GM23338 (cell line): ENCODE results near the gene HOXB3.

Experiments
- CREB1 ChIP-seq: fragments of 250-450 bp; sonication (Bioruptor Pico); IDR thresholded peaks from 2 replicates; pipeline ENCODE4 v1.5.0; 2020; ENCODE audit warnings: low read depth, mild to moderate bottlenecking, moderate library complexity
- EZH2 ChIP-seq: fragments of 200-600 bp; sonication (generic); IDR thresholded peaks from one replicate; pipeline ENCODE4 v1.8.0; 2017; ENCODE audit warnings: antibody characterized with exemption, mild to moderate bottlenecking, low read depth; ENCODE audit not compliant: unreplicated experiment
- EZH2phosphoT487 ChIP-seq: fragments of 200-600 bp; sonication (generic); IDR thresholded peaks from one replicate; pipeline ENCODE4 v1.8.1; 2018; ENCODE audit warnings: antibody characterized with exemption; ENCODE audit not compliant: unreplicated experiment
- JUNB ChIP-seq: IDR thresholded peaks from one replicate; pipeline ENCODE4 v1.6.1; 2016; ENCODE audit warnings: antibody characterized with exemption; ENCODE audit not compliant: unreplicated experiment
- POLR2AphosphoS5 ChIP-seq: IDR thresholded peaks from 2 replicates; pipeline ENCODE4 v1.6.1; 2016; ENCODE audit warnings: antibody characterized with exemption, low read depth
- STAT1 ChIP-seq: IDR thresholded peaks from one replicate; pipeline ENCODE4 v1.6.1; 2016; ENCODE audit warnings: antibody characterized with exemption; ENCODE audit not compliant: unreplicated experiment
- ZNF114 ChIP-seq: fragments of 250-450 bp; sonication (Bioruptor Pico); IDR thresholded peaks from 2 replicates; pipeline ENCODE4 v1.5.0; 2020; ENCODE audit warnings: mild to moderate bottlenecking, moderate library complexity
- ZNF331 ChIP-seq: fragments of 250-450 bp; sonication (Bioruptor Pico); IDR thresholded peaks from 2 replicates; pipeline ENCODE4 v1.5.0; 2020; ENCODE audit warnings: low read depth, mild to moderate bottlenecking, moderate library complexity
- TF ChIP-seq, protein P1 (sequence below), 2 experiments: fragments of 200-600 bp in 1 of 2; sonication (generic) in 1 of 2; conservative IDR thresholded peaks; 2 replicates each; pipeline versions ENCODE4 v1.5.1 to v1.6.1; 2016 to 2017; ENCODE audit warnings: antibody characterized with exemption in 2 of 2, low read depth in 2 of 2, mild to moderate bottlenecking in 2 of 2, moderate library complexity in 1 of 2
- TF ChIP-seq, protein P2 (sequence below): IDR thresholded peaks from one replicate; pipeline ENCODE4 v1.6.1; 2018; ENCODE audit warnings: antibody characterized with exemption; ENCODE audit not compliant: unreplicated experiment
- TF ChIP-seq, protein P3 (sequence below): IDR thresholded peaks from 2 replicates; pipeline ENCODE4 v1.6.1; 2016; ENCODE audit warnings: antibody characterized with exemption
- TF ChIP-seq, protein P4 (sequence below): fragments of 250-450 bp; sonication (Bioruptor Pico); IDR thresholded peaks from 2 replicates; pipeline ENCODE4 v1.5.0; 2020; ENCODE audit warnings: mild to moderate bottlenecking, moderate library complexity

DNA sequence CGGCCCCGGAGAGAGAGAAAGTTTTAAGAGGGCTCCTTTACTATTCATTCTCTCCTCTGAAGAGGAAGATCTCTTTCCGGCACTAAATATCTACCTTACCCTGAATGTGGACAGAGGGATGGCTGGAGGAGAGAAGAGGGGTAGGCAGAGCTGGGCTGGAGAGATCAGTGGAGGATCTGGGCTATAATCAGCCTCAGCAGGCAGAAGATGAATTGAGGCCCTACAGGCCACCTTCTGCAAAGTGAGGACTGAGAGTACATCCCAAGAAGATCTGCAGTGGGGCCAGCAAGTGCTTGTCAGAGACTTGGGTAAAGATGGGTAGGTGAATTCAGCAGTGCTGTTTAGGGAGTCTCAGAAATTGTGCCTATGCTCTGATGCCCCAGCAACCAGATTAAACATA, 52.7 kb downstream of the HOXB3 start:
- TF ChIP-seq, protein P1, sequence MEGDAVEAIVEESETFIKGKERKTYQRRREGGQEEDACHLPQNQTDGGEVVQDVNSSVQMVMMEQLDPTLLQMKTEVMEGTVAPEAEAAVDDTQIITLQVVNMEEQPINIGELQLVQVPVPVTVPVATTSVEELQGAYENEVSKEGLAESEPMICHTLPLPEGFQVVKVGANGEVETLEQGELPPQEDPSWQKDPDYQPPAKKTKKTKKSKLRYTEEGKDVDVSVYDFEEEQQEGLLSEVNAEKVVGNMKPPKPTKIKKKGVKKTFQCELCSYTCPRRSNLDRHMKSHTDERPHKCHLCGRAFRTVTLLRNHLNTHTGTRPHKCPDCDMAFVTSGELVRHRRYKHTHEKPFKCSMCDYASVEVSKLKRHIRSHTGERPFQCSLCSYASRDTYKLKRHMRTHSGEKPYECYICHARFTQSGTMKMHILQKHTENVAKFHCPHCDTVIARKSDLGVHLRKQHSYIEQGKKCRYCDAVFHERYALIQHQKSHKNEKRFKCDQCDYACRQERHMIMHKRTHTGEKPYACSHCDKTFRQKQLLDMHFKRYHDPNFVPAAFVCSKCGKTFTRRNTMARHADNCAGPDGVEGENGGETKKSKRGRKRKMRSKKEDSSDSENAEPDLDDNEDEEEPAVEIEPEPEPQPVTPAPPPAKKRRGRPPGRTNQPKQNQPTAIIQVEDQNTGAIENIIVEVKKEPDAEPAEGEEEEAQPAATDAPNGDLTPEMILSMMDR (conservative IDR thresholded peaks at IDR 0.05; ENCODE audit: low read depth in 2 of 2), result no peak
- TF ChIP-seq POLR2AphosphoS5 (no peak), EZH2phosphoT487 (no peak), EZH2 (no peak), JUNB (no peak), CREB1 (CRISPR knock-in tag) (no peak), STAT1 (no peak), ZNF331 (CRISPR knock-in tag) (no peak), ZNF114 (no peak)
- TF ChIP-seq, protein P2, sequence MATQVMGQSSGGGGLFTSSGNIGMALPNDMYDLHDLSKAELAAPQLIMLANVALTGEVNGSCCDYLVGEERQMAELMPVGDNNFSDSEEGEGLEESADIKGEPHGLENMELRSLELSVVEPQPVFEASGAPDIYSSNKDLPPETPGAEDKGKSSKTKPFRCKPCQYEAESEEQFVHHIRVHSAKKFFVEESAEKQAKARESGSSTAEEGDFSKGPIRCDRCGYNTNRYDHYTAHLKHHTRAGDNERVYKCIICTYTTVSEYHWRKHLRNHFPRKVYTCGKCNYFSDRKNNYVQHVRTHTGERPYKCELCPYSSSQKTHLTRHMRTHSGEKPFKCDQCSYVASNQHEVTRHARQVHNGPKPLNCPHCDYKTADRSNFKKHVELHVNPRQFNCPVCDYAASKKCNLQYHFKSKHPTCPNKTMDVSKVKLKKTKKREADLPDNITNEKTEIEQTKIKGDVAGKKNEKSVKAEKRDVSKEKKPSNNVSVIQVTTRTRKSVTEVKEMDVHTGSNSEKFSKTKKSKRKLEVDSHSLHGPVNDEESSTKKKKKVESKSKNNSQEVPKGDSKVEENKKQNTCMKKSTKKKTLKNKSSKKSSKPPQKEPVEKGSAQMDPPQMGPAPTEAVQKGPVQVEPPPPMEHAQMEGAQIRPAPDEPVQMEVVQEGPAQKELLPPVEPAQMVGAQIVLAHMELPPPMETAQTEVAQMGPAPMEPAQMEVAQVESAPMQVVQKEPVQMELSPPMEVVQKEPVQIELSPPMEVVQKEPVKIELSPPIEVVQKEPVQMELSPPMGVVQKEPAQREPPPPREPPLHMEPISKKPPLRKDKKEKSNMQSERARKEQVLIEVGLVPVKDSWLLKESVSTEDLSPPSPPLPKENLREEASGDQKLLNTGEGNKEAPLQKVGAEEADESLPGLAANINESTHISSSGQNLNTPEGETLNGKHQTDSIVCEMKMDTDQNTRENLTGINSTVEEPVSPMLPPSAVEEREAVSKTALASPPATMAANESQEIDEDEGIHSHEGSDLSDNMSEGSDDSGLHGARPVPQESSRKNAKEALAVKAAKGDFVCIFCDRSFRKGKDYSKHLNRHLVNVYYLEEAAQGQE, result no peak
- TF ChIP-seq, protein P3, sequence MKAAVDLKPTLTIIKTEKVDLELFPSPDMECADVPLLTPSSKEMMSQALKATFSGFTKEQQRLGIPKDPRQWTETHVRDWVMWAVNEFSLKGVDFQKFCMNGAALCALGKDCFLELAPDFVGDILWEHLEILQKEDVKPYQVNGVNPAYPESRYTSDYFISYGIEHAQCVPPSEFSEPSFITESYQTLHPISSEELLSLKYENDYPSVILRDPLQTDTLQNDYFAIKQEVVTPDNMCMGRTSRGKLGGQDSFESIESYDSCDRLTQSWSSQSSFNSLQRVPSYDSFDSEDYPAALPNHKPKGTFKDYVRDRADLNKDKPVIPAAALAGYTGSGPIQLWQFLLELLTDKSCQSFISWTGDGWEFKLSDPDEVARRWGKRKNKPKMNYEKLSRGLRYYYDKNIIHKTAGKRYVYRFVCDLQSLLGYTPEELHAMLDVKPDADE, result no peak
- TF ChIP-seq, protein P4, sequence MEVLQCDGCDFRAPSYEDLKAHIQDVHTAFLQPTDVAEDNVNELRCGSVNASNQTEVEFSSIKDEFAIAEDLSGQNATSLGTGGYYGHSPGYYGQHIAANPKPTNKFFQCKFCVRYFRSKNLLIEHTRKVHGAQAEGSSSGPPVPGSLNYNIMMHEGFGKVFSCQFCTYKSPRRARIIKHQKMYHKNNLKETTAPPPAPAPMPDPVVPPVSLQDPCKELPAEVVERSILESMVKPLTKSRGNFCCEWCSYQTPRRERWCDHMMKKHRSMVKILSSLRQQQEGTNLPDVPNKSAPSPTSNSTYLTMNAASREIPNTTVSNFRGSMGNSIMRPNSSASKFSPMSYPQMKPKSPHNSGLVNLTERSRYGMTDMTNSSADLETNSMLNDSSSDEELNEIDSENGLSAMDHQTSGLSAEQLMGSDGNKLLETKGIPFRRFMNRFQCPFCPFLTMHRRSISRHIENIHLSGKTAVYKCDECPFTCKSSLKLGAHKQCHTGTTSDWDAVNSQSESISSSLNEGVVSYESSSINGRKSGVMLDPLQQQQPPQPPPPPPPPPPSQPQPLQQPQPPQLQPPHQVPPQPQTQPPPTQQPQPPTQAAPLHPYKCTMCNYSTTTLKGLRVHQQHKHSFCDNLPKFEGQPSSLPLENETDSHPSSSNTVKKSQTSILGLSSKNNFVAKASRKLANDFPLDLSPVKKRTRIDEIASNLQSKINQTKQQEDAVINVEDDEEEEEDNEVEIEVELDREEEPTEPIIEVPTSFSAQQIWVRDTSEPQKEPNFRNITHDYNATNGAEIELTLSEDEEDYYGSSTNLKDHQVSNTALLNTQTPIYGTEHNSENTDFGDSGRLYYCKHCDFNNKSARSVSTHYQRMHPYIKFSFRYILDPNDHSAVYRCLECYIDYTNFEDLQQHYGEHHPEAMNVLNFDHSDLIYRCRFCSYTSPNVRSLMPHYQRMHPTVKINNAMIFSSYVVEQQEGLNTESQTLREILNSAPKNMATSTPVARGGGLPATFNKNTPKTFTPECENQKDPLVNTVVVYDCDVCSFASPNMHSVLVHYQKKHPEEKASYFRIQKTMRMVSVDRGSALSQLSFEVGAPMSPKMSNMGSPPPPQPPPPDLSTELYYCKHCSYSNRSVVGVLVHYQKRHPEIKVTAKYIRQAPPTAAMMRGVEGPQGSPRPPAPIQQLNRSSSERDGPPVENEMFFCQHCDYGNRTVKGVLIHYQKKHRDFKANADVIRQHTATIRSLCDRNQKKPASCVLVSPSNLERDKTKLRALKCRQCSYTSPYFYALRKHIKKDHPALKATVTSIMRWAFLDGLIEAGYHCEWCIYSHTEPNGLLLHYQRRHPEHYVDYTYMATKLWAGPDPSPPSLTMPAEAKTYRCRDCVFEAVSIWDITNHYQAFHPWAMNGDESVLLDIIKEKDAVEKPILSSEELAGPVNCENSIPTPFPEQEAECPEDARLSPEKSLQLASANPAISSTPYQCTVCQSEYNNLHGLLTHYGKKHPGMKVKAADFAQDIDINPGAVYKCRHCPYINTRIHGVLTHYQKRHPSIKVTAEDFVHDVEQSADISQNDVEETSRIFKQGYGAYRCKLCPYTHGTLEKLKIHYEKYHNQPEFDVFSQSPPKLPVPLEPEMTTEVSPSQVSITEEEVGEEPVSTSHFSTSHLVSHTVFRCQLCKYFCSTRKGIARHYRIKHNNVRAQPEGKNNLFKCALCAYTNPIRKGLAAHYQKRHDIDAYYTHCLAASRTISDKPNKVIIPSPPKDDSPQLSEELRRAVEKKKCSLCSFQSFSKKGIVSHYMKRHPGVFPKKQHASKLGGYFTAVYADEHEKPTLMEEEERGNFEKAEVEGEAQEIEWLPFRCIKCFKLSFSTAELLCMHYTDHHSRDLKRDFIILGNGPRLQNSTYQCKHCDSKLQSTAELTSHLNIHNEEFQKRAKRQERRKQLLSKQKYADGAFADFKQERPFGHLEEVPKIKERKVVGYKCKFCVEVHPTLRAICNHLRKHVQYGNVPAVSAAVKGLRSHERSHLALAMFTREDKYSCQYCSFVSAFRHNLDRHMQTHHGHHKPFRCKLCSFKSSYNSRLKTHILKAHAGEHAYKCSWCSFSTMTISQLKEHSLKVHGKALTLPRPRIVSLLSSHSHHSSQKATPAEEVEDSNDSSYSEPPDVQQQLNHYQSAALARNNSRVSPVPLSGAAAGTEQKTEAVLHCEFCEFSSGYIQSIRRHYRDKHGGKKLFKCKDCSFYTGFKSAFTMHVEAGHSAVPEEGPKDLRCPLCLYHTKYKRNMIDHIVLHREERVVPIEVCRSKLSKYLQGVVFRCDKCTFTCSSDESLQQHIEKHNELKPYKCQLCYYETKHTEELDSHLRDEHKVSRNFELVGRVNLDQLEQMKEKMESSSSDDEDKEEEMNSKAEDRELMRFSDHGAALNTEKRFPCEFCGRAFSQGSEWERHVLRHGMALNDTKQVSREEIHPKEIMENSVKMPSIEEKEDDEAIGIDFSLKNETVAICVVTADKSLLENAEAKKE (CRISPR knock-in tag), result no peak
